GM18861 (cell line): Measurements from ENCODE around the gene NTRK1.

Source experiments
- ATAC-seq: cut with Tn5 transposase; IDR thresholded peaks from one replicate; pipeline ENCODE4 v1.9.1; 2021; ENCODE audit not compliant: unreplicated experiment

The NTRK1 gene

GRCh38 chr1:156856282-156856785 lies 4.3 kb upstream of the NTRK1 start:
- ATAC-seq = no peak

- no peak for ATAC-seq
Observed at GRCh38 chr1:156857532-156857931, 3.1 kb upstream of the NTRK1 start.

- ATAC-seq = no peak
Observed at GRCh38 chr1:156858555-156858956, 2.1 kb upstream of the NTRK1 start.

- ATAC-seq = no peak
Observed at GRCh38 chr1:156858959-156859522, 1.6 kb upstream of the NTRK1 start, which contains the start of gene INSRR. Gene INSRR, minus strand, starts transcription at chr1:156859117. Its CDS starts 496 bp downstream, at chr1:156858621.

- no peak for ATAC-seq
Observed at GRCh38 chr1:156859523-156860112, 1.0 kb upstream of the NTRK1 start.

- no peak for ATAC-seq
Observed at GRCh38 chr1:156860113-156860627, 495 bp upstream of the NTRK1 start.

- ATAC-seq = no peak
Observed at GRCh38 chr1:156862584-156862983, 1.9 kb downstream of the NTRK1 start.

- no peak for ATAC-seq
Observed at GRCh38 chr1:156862997-156863599, 2.4 kb downstream of the NTRK1 start.

GRCh38 chr1:156863631-156864030 lies 3.0 kb downstream of the NTRK1 start:
- no peak for ATAC-seq

- ATAC-seq = no peak
Observed at GRCh38 chr1:156864796-156865195, 4.1 kb downstream of the NTRK1 start.

GRCh38 chr1:156865258-156865657 lies 4.6 kb downstream of the NTRK1 start:
- no peak for ATAC-seq

- no peak for ATAC-seq
Observed at GRCh38 chr1:156865865-156866248, 5.2 kb downstream of the NTRK1 start.

- ATAC-seq = no peak
Observed at GRCh38 chr1:156866249-156866909, 5.7 kb downstream of the NTRK1 start.

GRCh38 chr1:156868341-156868740 lies 7.7 kb downstream of the NTRK1 start:
- no peak for ATAC-seq

- no peak for ATAC-seq
Observed at GRCh38 chr1:156869455-156869854, 8.8 kb downstream of the NTRK1 start.

GRCh38 chr1:156873659-156874058 lies 13.0 kb downstream of the NTRK1 start:
- ATAC-seq = no peak

- ATAC-seq = no peak
Observed at GRCh38 chr1:156874142-156874541, 13.5 kb downstream of the NTRK1 start.

GRCh38 chr1:156874572-156875340 lies 14.1 kb downstream of the NTRK1 start:
- ATAC-seq = no peak

GRCh38 chr1:156875341-156875615 lies 14.6 kb downstream of the NTRK1 start:
- no peak for ATAC-seq

- no peak for ATAC-seq
Observed at GRCh38 chr1:156876281-156876680, 15.6 kb downstream of the NTRK1 start.
